Measurements from ENCODE around the gene NFATC2.
"Not testable (repeated sequence)": the region's sequence is repeated elsewhere in the genome, so short reads cannot be mapped to it uniquely, and the experiment has no call there.

NFATC2 gene

GRCh38 chr20:51540074-51540473 is 2.4 kb downstream of the NFATC2 start:
- DNase-seq (ENCODE audit: low read depth) = not testable (repeated sequence)

DNA sequence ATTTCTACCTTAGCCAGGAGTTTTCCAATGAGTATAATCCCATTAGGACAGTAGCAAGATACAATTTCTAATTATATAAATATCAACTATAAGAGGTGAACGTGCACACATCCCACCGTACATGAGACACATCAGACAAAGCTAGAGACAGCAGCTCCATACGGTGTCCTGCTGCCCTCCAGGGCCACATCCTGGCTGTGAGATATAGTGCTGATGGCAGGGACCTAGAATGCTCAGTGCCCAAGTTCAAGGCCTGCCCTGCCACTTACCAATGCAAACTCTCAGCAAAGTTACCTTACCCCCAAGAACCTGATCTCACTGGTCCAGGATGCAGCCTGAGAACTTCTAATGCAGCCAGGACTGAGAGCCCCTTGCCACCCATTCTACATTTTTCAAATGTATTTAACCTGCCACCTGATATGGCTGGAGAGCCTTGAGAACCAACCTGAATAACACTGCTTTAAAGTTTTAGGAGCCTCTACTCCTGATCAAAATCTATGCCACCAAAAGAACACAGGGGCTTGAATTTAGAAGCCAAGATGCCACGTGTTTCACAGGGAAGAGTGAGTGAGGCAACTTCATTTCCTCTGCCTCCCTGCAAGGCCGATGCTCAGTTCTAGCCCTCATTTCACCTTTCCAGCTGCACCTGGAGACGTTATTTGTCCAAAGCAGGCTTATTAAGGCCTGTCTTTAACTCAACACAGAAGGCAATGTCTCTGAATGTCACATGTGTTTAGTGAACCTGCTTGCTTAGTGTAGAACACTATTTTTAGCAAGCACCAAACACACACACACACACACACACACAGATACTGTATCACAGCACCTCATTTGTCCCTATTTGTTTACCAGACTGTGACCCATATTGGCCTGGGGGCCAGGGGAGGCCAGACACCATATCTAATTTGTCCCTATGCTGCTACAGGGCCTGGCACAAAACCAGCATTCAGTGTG is 6.1 kb downstream of the NFATC2 start:
- no peak for DNase-seq (ENCODE audit: low read depth)

GRCh38 chr20:51535674-51536073 is 6.8 kb downstream of the NFATC2 start:
- DNase-seq (ENCODE audit: low read depth) = no peak

DNA sequence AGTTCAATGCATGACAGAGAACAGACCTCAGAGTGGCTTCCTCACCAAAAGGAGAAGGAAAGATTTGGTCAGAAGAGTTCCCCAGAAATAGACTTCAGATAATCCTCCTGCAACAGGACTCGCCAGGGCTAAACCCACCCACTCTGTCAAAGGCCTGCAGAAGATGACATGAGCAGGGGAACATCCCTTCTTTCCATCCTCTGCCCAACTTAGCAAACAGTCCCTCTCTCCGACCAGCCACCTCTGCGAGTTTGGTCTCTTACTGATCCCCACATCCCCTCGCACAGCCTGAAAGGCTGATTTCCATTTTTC is 7.5 kb downstream of the NFATC2 start:
- DNase-seq (ENCODE audit: low read depth) = no peak

GRCh38 chr20:51533291-51534172 is 9.0 kb downstream of the NFATC2 start:
- peak; percentile 75 for DNase-seq (ENCODE audit: low read depth)

GRCh38 chr20:51532577-51533191 is 9.8 kb downstream of the NFATC2 start:
- no peak for DNase-seq (ENCODE audit: low read depth)

DNA sequence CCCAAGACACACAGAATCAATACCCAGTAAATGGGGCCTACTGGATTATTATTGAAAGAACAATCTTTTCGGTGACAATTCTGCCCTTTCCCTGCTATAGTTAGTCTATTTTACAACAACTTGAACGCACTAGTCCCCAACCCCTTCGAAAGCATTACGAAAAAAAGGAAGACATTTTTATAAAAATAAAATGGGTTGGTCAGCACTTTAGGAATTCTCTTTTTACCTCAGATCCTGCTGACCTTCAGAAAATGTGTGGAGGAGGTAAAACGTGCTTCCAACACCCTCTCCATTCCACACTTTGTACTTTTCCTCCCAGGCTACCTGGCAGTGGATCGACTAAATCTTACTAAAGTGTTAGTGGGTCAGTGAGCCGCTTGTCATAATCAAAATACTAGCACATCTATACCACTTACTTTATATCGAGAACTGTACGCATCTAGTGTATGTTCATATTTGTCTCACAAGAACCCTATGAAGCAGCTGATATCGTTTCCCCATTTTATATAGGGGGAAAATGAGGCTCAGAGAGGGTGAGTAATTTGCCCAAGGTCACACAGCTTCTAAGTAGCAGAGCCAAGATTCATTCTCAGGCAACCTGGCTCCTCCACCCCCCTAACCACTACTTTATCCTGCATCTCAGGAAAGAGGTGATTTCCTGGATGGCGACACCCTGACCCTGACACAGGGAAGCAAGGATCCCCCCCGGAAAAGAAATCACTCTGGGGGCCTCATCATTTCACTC is 10.6 kb downstream of the NFATC2 start:
- DNase-seq (ENCODE audit: low read depth) = no peak

- DNase-seq (ENCODE audit: low read depth) = no peak
These were observed 11.3 kb downstream of the NFATC2 start for GRCh38 chr20:51531141-51531710.

GRCh38 chr20:51529758-51530157 is 12.8 kb downstream of the NFATC2 start:
- no peak for DNase-seq (ENCODE audit: low read depth)

- no peak for DNase-seq (ENCODE audit: low read depth)
These were observed 13.3 kb downstream of the NFATC2 start for GRCh38 chr20:51529081-51529681.

DNA sequence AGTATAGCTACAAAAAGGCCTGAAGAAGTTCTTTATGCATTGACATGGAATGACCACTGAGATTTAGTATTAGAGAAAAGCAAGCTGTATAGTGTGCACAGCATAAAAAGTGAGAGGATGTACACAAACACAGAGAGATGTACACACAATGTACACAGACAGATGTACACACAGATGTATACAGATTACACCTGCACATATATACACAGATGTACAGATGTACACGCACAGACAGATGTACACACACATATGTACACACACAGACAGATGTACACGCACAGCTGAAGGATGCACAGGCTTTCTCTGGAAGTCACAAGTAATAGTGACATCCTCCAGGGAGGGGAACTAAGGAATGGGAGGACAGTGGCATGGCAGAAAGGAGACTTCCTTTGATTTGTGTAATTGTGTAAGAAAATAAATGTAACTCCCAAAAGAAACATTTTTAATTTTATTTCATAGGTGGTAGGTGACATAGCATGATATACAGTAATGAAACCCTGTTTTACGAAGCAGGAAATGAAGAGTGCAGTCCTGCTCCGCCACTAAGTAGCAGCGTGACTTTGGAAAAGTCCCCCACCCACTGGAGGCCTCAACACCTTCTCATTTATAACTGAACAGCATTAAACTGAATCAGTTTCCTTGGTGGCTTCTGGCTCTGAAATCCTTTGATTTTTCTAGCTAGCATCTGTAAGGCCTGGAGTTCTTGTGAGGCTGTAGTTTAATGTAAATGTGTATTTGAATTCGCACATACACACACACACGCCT is 14.1 kb downstream of the NFATC2 start:
- no peak for DNase-seq (ENCODE audit: low read depth)

DNA sequence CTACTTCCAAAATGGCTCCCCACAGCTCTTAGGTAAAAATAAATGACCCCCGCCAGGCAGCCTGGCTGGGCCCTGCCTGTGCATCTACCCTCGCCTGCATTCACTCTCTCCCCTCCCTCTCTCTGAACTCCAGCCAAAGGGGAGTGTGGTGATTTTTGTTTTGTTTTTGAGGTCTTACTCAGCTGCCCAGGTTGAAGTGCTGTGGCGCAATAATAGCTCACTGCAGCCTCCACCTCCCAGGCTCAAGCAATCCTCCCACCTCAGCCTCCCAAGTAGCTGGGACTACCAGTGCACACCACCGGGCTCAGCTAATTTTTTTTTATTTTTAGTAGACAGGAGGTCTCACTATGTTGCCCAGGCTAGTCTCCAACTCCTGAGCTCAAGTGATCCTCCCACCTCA is 15.8 kb downstream of the NFATC2 start:
- DNase-seq (ENCODE audit: low read depth) = no peak

DNA sequence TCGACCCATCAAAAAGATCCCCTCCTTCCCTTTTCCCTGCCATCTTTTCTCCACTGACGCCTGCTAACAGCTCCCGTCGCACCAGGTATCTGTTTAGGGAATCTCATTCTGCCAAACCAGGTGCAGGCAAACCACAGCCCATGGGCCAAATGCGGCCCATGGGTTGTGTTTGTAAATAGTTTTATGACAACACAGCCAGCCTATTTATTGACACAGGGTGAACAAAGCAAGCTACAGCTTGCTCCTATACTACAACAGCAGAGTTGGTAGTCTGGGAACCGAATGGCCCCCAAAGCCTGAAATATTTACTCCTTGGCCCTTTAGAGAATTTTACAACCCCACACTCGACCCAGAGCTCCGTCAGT is 16.4 kb downstream of the NFATC2 start:
- no peak for DNase-seq (ENCODE audit: low read depth)

DNA sequence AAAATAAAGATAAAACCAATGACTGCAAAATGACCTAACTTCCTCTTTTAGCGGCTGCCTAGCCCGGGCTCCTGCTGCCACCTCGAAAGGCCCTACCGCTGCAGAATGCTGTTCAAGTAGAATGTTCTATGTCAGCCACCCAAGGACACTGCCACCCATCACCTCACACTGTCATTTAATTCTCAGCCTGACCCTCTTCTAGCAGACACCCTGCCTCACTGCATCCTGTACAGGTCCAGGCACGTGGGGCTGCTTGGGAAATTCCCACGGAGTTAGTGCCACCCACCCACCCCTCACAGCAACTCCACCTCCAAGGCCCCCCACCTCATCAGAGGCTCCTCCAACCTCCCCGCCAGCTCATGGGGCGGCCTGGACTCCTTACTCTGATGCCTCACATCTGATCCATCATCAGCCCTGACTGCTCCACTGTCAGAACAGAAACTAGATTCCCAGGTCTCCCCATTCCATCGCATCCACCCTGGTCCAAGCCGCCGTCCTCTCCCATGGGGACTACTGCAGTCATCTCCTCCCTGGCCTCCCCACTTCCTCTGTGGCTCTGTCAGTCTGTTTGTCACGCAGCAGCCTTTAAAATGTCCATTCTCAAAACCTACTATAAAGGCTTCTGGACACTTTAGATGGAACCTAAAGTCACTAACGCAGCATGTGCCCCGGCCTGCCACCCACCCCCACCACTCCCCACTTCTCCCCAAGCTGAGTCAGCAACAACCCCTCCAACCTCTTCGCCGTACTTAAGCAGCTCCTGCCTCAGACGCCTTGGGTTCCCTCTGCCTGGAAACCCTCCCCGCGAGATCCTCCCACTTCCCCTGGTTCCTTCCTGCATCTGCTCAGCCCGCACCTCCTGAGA is 17.0 kb downstream of the NFATC2 start:
- no peak for DNase-seq (ENCODE audit: low read depth)

GRCh38 chr20:51523276-51524013 is 19.1 kb downstream of the NFATC2 start:
- no peak for DNase-seq (ENCODE audit: low read depth)

- no peak for DNase-seq (ENCODE audit: low read depth)
These were observed 20.3 kb downstream of the NFATC2 start for GRCh38 chr20:51522207-51522606.

GRCh38 chr20:51517839-51518238 is 24.7 kb downstream of the NFATC2 start:
- no peak for DNase-seq (ENCODE audit: low read depth)

DNA sequence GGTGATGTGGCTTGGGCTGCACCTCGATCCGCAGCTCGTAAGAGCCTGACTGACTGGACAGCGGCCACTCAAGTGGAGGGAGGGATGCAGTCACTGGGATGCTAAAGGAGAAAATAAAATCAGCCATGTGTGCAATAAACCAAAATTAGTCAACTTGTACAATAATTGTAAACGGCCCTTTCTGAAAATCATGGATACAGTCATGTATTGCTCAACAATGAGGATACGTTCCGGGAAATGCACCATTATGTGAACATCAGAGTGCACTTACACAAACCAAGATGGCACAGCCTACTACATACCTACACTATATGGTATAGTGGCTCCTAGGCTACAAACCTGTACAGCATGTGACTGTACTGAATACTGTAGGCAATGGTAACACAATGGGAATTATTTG is 25.7 kb downstream of the NFATC2 start:
- DNase-seq (ENCODE audit: low read depth) = no peak

- no peak for DNase-seq (ENCODE audit: low read depth)
These were observed 27.7 kb downstream of the NFATC2 start for GRCh38 chr20:51514836-51515235.
